HG03064 (cell line): Measurements from ENCODE around the gene TRIO.

Experiments
- ATAC-seq: cut with Tn5 transposase; IDR thresholded peaks from one replicate; pipeline ENCODE4 v1.9.1; 2021; ENCODE audit warnings: low read depth; ENCODE audit not compliant: unreplicated experiment

TRIO gene

GRCh38 chr5:14257995-14258403 is 114.9 kb downstream of the TRIO start:
- peak; percentile 52 for ATAC-seq

GRCh38 chr5:14258840-14259239 is 115.7 kb downstream of the TRIO start:
- no peak for ATAC-seq

DNA sequence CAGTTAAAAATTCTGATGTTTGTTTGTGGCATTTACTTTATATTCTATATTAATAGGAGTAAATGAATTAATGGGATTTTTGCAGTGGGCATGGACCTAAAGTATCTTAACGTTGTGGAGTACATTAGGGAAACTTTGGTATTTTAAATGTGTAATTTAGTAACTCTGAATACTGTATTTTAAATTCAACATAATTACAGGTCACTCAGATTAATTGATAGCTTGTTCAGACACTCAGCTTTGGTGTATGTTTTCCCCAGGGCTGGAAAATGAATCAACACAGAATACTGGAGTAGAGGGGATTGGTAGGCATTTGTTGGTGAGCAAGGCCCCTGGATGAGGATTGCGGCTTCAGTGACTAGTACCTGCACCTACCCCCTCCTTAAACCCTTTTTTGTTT is 117.5 kb downstream of the TRIO start:
- ATAC-seq: no peak

DNA sequence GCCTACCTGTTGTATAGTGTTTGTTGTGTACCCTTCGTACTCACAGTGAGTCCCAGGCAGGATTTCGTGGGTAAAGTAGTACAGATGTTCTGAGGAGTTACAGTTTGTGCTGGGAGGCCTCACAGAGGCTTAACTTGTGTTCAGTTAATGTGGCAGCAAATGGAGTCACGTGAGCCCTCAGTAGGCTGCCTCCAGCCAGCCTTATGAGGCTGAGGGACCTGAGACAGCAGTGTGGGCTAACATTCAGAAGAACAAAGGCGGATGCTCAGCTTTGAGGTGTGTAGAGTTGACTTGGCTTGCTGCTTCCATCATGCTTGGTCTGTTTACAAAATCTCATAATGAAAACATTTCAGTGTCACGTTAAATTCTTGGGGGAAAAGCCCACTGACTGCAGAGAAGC is 118.1 kb downstream of the TRIO start:
- no peak for ATAC-seq

DNA sequence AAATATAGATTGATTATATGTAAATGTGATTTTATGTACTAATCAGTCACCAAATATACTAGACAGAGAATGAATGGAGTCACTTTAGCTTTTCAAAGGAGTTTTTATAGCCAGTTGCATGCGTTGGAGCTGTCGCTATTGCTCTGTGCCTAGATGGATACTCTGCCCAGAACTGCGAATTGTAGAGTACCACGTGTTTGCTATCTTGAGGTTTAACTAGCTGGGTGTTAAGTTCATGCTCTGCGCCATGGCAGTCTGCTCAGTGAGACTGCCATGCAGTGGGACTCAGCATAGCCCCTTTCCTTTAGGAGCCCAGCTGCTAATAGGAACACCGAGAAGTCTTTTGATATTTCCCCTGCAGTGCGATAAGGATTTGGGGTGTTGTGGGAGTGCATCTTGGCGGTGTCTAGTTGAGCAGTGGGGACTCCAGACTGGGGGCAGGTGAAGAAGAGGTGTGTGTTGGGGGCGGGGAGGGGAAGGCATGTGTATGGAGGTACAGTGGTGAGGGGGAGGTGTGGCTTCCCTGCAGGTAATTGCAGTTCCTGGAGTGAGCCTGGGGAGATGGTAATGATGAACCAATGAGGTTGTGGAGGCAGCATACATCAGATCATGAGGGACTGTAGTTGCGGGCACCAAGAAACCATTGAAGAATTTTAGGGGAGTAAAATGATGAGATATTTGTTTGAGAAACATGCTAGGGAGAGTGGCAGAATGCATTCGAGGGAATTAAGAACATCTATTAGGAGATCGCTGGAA is 118.9 kb downstream of the TRIO start:
- no peak for ATAC-seq

DNA sequence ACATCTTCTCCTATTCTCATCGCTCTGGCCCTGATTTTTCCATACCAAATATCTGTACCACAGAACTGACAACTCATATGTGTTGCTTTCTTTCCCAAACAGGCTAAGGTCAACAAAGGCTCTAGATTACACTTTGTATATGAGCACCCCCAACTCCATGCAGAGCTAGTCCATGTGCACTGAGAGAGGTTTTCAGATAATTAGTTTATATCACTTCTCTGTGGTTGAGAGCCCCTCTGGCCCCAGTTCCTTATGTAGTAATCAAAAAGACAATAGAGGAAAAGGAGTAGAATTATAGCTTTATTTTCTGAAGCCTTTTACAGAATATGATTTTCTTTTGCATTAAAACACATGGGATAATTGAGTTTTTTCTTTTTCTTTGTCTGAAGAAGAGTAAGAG is 120.0 kb downstream of the TRIO start:
- no peak for ATAC-seq

DNA sequence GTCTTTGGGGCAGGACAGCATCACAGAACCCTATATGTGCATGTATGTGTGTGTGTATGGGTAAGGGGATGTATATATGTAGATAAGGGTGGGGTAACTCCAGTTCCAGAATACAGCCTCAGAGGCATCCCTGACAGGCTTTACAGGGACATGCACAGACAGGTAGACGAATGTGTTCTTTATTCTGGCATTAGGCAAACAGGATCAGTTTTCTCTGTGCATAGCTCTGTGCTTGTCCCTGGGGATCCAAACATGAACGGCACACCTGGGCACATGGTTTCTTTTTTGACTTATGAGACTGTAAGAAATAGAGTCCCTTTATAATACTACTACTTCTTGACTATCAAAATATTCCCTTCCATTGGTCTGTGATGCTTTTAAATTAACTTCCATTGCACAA is 120.6 kb downstream of the TRIO start:
- ATAC-seq: no peak

DNA sequence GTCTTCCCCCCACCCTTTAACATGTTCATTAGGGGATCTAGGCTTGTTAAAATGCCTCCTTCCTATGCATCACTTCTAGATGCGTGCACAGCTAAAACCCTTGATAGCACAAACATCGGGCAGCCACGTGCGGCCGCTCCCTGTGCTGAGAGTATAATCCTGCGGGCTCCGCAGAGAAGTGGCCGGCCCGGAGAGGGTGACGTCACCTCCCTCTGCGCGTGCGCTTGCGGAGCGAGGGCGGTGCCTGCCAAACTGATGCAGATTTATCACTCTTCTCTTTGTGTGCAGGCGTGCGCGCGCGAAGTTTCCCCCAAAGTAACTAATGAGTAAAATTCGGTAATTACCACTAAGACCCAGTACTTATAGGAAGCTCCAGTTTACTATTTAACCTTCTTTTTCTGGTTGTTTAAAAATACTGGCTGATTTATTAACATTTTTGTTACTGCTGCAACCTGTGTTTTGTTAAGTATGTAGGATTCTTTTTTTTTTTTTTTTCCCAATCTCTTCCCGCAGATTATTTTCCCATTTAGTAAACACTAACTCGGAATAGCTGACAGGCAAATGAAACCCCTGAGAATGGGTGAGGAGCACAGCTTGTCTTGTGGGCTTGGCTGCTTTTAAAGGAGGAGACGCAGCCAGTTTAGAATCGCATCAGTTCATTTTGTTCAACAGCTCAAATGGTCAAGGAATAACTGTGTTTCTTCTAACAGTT is 121.6 kb downstream of the TRIO start:
- ATAC-seq: peak; percentile 63

- no peak for ATAC-seq
These were observed 122.4 kb downstream of the TRIO start for GRCh38 chr5:14265570-14265969.

DNA sequence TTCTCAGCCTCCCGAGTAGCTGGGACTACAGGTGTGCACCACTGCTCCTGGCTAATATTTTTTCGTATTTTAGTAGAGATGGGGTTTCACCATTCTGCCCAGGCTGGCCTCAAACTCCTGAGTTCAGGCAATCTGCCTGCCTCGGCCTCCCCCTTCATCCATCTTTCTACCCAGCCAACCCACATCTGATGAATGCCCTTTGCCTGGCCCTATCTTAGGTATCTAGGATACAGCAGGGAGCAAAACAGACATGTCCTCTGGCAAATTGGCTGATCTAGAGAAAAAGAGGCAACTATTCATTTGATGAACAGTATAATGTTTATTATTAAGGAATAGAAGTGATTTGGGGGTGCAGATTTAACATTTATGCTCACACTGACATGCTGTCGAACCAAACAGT is 123.0 kb downstream of the TRIO start:
- no peak for ATAC-seq

DNA sequence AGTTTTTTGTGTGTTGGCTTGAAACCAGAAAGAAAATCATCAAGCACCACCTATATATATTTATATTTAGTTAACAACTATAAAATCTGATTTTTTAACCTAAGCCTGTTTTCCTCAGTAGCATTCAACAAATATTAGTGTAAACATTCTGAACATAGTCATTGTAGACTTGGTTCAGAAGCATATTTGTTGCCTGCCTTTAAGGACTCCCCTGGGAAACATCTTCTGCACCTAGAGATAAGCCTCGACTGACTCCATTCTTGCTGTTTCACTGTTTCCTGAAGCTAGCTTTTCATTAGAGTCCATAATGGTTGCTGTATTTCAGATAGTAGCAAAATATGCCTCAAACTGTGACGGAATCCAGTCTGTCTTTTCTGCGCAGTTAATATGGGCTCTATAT is 123.5 kb downstream of the TRIO start:
- ATAC-seq: no peak

GRCh38 chr5:14267166-14267838 is 124.2 kb downstream of the TRIO start:
- no peak for ATAC-seq

DNA sequence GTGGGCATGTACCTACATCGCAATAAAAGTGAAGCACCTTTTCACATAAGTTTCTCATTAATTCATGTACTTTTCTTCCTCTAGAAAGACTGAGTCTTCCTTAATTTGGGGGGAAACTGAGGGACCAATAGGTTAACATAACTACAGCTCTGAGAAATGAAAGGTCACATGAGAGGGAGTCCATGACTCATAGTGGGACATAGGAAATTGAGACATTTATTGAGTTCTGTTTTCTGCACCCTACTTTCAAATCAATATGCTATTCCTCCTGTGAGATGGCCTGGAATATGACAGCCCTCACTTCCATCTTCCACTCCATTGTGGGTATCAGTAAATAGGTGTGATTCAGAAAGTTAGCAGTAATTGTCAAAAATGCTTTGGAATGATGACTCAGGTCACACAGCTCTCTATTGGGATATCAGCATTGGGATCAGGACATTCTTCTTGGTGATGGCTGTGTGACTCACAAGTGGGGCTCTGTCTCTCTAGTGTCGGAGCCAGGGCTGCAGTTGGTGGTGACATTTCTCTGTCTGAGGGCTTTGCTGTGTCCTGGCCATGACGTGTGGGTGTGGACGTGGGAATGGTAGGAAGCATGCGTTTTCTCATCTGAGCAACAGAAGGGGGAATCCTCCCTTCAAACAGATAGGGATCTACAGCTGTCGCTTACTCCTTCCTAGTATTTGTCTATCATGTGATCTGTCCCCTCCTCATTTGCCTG is 125.0 kb downstream of the TRIO start:
- ATAC-seq: no peak

DNA sequence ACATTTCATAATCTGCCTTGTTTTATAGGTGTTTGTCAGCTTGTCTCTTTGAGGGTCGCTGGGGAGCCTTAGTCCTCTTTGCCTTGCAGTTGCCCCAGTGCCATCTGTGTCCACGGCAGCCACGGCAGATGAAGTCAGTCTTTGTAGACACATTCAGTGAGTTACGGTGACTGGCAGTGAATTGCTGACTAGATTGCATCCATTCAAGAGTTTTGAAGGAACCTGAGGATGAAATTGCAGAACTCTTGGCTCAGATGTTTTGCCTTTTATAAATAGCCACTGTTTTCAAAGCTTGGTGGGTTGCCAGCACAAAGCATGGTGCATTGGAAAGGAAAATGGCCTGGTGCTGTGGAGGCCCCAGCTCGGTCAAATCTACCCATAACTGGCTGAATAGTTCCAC is 125.6 kb downstream of the TRIO start:
- no peak for ATAC-seq

DNA sequence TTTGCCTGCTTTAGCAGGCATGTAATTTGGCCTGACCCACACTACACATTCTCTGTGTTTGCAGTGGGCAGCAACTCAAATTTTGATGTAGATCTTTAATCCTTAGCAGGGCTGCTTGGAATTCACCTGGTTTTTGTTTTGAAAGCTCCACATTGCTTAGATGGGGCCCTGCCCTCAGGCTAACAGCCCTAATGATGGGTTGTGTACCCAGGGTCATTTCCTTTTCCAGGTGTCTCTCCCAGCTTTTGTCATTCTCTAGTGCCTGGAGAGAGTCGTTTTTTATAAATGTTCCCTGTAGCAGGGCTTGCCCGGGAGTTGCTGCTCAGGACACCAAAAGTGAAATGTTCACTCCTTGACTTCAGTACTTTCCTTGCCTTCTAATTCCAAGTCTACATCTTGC is 126.3 kb downstream of the TRIO start:
- ATAC-seq: no peak

- no peak for ATAC-seq
These were observed 127.1 kb downstream of the TRIO start for GRCh38 chr5:14270209-14270702.

- no peak for ATAC-seq
These were observed 129.5 kb downstream of the TRIO start for GRCh38 chr5:14272548-14273205.

DNA sequence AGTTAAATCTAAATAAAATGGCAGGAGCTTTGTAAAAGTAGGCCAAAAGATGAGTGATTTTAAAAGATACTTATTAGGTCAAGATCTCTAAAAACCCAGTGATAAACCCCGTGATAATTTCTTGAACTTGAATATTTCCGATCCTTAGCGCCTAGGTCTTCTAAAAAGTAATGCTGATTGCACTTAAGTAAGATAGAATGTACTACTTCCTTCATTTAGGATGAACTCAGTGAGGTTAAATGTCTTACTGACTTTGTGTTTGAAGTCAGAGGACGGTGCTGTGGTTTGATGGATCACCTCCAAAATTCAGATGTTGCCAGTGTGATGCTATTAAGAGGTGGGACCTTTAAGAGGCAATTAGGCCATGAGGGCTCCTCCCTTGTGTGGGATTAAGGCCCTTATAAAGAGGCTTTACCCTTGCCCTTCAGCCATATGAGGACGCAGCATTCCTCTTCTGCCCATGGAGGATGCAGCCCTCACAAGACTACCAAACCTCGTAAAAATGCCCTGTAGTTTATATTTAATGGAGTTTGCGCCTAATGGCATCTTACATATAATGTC is 130.1 kb downstream of the TRIO start:
- ATAC-seq: no peak

GRCh38 chr5:14276380-14276779 is 133.2 kb downstream of the TRIO start:
- ATAC-seq: no peak
